Immature natural killer cell (primary cell): ENCODE data around the gene SYT5. TPM values are rescaled to one million over a fixed set of nuclear protein-coding genes. Genes with fewer than 3 reads are reported as not detected.
"Not testable (repeated sequence)": the region's sequence is repeated elsewhere in the genome, so short reads cannot be mapped to it uniquely, and the experiment has no call there.

ENCODE experiments used
- DNase-seq, 3 donors: peaks; one replicate each; pipeline ENCODE4 v3.0.0; 2022; ENCODE audit warnings: mixed read lengths in 1 of 3
- H3K27ac Mint-ChIP-seq, 6 donors: one replicate each; pipeline ENCODE4 v1.8.0; 2020; ENCODE audit warnings: mixed read lengths in 6 of 6, mild to moderate bottlenecking in 5 of 6, inconsistent platforms in 4 of 6, moderate library complexity in 3 of 6
- H3K27me3 Mint-ChIP-seq, 3 donors: one replicate each; pipeline ENCODE4 v1.8.0; 2020 to 2021; ENCODE audit warnings: low read depth in 3 of 3, mild to moderate bottlenecking in 3 of 3, mixed read lengths in 3 of 3, moderate library complexity in 3 of 3, inconsistent platforms in 1 of 3
- H3K36me3 Mint-ChIP-seq, 3 donors: one replicate each; pipeline ENCODE4 v1.8.0; 2020; ENCODE audit warnings: mixed read lengths in 3 of 3, inconsistent platforms in 2 of 3, mild to moderate bottlenecking in 2 of 3
- H3K4me1 Mint-ChIP-seq, 2 donors: one replicate each; pipeline ENCODE4 v1.8.0; 2020; ENCODE audit warnings: inconsistent platforms in 2 of 2, mild to moderate bottlenecking in 2 of 2, mixed read lengths in 2 of 2, moderate library complexity in 1 of 2
- H3K4me3 Mint-ChIP-seq, 5 donors: one replicate each; pipeline ENCODE4 v1.8.0; 2020; ENCODE audit warnings: mild to moderate bottlenecking in 5 of 5, mixed read lengths in 5 of 5, inconsistent platforms in 3 of 5, moderate library complexity in 3 of 5
- H3K9me3 Mint-ChIP-seq, 6 donors: one replicate each; pipeline ENCODE4 v1.8.0; 2020; ENCODE audit warnings: mild to moderate bottlenecking in 6 of 6, mixed read lengths in 6 of 6, inconsistent platforms in 4 of 6, moderate library complexity in 3 of 6
- polyA plus RNA-seq, 3 donors: library from polyadenylated mRNA; unstranded; fragments of 300-500 nt; fragmentation: Illumina TruSeq; gene quantifications; one replicate each; pipeline ENCODE4 v1.2.3, GENCODE V29; 2021

Gene SYT5
- polyA plus RNA-seq, 3 donors from 2014 or later = 0.55 to 0.96 TPM; not detected in 1

DNA sequence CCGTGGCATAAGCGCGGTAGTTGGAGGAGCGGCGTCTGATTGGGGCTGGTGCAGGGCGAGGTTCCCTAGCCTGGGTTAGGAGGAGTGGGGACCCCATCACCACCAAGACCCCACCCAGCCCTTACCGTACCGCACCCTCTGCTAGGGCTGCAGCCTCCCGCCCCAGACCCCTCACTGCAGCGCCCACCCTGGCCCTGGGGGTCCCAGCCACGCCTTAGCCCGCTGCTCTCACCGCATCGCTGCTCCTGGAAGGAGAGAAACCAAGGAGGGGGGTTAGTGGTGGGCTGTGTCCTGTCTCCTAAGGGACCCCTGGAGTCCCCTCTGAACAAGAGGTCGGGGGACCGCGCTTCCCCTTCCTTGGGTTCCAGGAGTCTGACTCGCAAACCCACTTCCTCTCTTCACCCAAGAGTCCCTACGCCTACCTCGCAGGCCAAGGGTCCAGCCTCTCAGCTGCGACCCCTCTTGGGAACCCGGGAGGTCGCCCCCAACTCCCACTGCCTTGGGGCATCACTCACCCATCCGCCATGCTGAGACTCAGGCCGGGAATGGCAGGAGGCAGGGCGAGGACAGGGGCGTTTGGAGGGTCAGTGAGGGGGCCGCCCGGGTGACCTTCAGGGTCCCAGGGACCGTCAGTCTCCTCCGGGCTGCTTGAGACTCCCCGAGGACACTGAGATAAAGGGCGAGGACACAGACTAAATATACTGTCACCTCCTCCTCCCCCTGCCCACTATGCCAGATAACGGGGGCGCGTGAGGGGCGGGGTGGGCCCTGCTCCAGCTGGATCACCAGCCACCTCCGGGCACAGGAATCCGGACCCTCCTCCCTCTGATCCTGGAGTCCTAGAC is 22.8 kb downstream of the SYT5 start, which contains the start of gene TNNI3:
Gene TNNI3 (minus strand): TSS at position 669 of the 845 bp plus-strand sequence. CDS start 143 bp downstream, at position 526.
- H3K9me3 Mint-ChIP-seq = peaks cover 0 to 2% (median 0%) of the 10 kb centered on the region in 6 donors
- peaks cover 6 to 10% (median 7%) of the 10 kb centered on the region in 3 donors for H3K27me3 Mint-ChIP-seq
- H3K4me3 Mint-ChIP-seq = peak within 1 kb of the TSS in 4 of 5 donors; percentile 26 to 33 (median 31)
- peaks cover 18 to 22% of the 10 kb centered on the region in 2 donors for H3K4me1 Mint-ChIP-seq
- H3K36me3 Mint-ChIP-seq = no peaks in the 10 kb centered on the region
- no peak within 1 kb of the TSS for H3K27ac Mint-ChIP-seq
- DNase-seq = no peak

DNA sequence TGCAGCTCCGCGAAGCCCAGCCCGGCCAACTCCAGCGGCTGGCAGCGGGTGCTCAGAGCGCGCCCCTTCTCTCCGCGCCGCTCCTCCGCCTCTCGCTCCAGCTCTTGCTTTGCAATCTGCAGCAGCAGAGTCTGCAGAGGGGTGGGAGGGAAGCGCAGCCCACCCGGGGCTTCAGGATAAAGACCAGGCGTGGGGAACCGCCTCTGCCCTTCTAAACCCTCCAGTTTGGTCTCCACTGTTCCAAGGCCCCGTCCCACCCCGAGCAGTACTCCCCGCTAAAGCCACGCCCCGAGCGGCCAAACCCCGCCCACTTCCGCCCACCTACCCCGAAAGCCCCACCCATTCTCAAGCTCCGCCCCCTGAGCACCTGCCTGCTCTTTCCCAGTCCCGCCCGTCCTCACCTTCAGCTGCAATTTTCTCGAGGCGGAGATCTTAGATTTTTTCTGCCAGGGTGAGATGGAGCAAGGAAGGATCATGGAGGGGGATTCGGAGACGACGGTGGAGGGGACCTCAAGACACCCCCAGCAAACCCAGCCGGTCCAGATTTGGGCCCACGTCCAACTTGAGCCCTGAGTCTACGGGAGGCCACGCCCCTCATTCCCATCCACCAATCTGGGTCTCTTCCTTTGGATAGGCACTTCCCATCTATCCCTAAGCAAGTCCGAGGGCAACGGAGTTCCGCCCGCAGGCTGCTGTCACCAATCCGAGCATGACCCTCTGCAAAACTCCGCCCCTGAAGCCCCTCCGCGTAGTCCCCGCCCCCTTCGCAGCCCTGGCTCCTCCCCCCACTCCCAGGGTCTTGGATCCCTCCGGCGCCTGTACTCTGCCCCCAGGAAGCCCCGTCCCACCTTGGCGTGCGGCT is 23.7 kb downstream of the SYT5 start:
- no peaks in the 10 kb centered on the region for H3K36me3 Mint-ChIP-seq
- peaks cover 0 to 7% (median 0%) of the 10 kb centered on the region in 6 donors for H3K9me3 Mint-ChIP-seq
- H3K27me3 Mint-ChIP-seq = peaks cover 6 to 14% (median 7%) of the 10 kb centered on the region in 3 donors
- H3K27ac Mint-ChIP-seq = no peak overlapping the region
- peaks cover 27 to 29% of the 10 kb centered on the region in 2 donors for H3K4me1 Mint-ChIP-seq
- peak overlapping the region; percentile 26 to 47 (median 32) for H3K4me3 Mint-ChIP-seq
- DNase-seq = peak in 1 of 3 donors; percentile 26

DNA sequence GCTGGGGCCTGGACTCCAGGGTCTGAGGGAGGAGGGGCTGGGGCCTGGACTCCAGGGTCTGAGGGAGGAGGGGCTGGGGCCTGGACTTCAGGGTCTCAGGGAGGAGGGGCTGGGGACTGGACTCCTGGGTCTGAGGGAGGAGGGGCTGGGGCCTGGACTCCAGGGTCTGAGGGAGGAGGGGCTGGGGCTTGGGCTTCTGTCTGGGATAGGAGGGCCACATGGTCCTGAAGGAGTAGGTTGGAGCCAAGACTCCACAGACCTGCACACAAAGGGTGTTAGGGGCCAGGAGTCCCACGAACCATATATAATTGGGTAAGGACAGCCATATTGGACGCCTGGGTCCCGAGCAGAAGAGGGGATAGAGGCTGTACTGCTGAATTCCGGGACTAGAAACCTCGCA is 24.3 kb downstream of the SYT5 start:
- not testable (repeated sequence) for H3K9me3 Mint-ChIP-seq, H3K4me3 Mint-ChIP-seq, H3K36me3 Mint-ChIP-seq, H3K27ac Mint-ChIP-seq, DNase-seq
- Mint-ChIP-seq H3K4me1 (peaks cover 28 to 29% of the 10 kb centered on the region in 2 donors), H3K27me3 (peaks cover 6 to 14% (median 7%) of the 10 kb centered on the region in 3 donors)

DNA sequence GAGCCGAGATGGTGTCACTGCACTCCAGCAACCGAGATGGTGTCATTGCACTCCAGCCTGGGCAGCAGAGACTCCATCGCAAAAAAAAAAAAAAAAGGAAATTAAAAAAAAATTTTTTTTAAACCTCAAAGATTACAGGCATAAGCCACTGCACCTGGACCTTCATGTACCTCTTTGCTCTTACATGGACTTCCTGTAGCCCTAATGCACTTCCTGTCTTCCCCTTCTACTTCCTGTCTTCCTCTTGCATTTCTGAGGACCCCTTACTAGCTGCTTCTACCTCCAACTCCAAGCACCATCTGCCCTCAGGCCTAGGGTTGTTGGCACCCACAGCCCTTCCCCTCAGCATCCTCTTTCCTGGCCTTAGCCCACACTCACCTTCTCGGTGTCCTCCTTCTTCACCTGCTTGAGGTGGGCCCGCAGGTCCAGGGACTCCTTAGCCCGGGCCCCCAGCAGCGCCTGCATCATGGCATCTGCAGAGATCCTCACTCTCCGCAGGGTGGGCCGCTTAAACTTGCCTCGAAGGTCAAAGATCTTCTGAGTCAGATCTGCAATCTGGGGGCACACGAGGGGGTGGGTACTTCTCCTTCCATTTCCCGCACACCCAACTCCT is 26.3 kb downstream of the SYT5 start:
- Mint-ChIP-seq H3K27me3 (peaks cover 5 to 19% (median 7%) of the 10 kb centered on the region in 3 donors), H3K9me3 (peaks cover 0 to 7% (median 0%) of the 10 kb centered on the region in 6 donors), H3K36me3 (no peaks in the 10 kb centered on the region), H3K4me1 (peaks cover 25 to 28% of the 10 kb centered on the region in 2 donors), H3K4me3 (no peak overlapping the region), H3K27ac (no peak overlapping the region)
- no peak for DNase-seq

DNA sequence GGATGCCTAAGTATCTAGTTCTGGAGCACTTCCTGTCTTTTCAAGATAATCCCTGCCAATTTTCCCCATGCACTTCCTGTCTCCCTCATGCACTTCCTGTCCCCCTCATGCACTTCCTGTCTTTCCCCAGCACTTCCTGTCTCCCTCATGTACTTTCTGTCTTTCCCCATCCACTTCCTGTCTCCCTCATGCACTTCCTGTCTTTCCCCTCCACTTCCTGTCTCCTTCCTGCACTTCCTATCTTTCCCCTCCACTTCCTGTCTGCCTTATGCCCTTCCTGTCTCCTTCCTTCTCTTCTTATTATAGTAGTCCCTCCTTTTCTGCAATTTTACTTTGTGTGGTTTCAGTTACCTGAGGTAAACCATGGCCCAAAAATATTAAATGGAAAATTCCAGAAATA is 28.1 kb downstream of the SYT5 start:
- peaks cover 24 to 28% of the 10 kb centered on the region in 2 donors for H3K4me1 Mint-ChIP-seq
- peaks cover 7 to 21% (median 14%) of the 10 kb centered on the region in 3 donors for H3K27me3 Mint-ChIP-seq
- no peak for DNase-seq
- peak overlapping the region in 1 of 5 donors; percentile 8 for H3K4me3 Mint-ChIP-seq
- peaks cover 0 to 7% (median 0%) of the 10 kb centered on the region in 6 donors for H3K9me3 Mint-ChIP-seq
- H3K27ac Mint-ChIP-seq = peak overlapping the region in 5 of 6 donors; percentile 26 to 83 (median 77)
- H3K36me3 Mint-ChIP-seq = no peaks in the 10 kb centered on the region

DNA sequence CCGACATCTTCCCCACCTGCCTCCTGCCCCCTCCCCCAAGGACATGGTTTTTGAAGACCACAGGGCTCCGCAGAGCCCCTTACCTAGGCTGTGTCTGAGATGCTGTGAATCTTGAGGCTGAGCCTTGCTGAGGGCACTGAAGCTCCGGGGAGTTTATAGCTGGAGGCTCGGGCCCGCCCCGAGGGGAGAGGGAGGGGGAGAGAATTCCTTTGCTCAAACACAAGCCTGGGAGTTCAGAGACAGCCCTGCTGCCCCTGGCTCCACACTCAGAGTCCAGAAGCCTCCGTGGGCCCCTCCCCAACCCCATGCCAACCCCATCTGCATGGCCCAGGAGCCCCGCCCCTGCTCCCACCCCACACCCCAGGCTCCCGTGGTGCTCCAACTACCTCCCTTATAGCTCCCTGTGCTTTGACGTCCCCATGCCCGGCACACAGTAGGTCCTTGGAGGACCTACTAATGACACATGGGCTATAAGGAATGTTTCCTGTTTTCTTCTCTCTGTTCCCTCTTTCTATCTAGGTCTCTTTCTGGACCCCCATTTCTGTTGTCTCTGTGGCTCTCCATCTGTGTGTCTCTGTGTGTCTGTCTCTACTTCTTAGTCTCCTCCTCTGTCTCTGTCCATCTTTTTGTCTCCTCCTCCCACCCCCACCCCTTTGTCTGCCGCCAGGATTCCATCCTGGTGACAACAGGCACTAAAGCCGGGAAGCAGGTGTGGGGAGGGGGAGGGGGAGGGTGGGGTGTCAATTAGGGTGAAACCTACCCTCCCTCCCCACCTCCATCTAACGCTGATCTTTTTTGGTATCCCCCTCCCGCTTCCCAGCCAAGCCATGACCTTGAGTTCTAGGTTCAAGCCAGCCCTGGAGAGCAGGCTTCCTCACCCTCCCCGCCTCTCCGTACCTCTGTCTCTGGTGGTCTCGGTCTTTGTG is 30.7 kb downstream of the SYT5 start, which contains the start of gene TNNT1:
Gene TNNT1 (minus strand): TSS at position 129 of the 926 bp plus-strand sequence. CDS start 2,049 bp downstream, outside the sequence.
- Mint-ChIP-seq H3K4me1 (peaks cover 17 to 18% of the 10 kb centered on the region in 2 donors), H3K9me3 (peaks cover 0 to 7% (median 0%) of the 10 kb centered on the region in 6 donors), H3K27ac (no peak within 1 kb of the TSS), H3K36me3 (peaks cover 0 to 4% (median 0%) of the 10 kb centered on the region in 3 donors), H3K27me3 (peaks cover 8 to 31% (median 21%) of the 10 kb centered on the region in 3 donors), H3K4me3 (no peak within 1 kb of the TSS)
- no peak for DNase-seq

DNA sequence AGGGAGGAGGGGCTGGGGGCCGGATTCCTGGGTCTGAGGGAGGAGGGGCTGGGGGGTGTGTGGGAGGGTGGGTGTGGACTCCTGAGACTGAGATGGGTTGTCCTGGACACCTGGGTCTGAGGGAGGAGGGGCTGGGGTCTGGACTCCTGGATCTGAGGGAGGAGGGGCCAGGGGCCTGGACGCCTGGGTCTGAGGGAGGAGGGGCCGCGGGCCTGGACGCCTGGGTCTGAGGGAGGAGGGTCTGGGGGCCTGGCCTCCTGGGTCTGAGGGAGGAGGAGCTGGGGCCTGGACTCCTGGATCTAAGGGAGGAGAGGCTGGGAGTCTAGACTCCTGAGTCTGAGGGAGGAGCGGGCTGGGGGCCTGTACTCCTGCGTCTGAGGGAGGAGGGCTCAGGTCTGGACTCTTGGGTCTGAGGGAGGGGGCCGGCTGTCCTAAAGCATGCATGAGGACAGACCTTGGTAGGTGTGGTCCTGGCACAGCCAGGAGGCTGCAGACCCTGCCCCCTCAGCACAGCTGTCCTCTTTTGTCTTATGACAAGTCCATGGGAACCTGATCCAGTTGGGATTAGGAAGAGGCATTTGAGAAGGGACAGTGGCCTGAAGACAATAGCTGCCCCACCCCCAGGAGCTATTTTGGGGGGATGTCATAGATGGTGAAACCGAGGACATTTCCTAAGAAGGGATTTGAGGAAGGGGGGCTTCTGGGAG is 32.4 kb downstream of the SYT5 start:
- Mint-ChIP-seq H3K27me3 (peaks cover 13 to 34% (median 25%) of the 10 kb centered on the region in 3 donors), H3K9me3 (peaks cover 0 to 7% (median 0%) of the 10 kb centered on the region in 6 donors), H3K27ac (no peak overlapping the region), H3K4me1 (peaks cover 7 to 11% of the 10 kb centered on the region in 2 donors), H3K4me3 (no peak overlapping the region), H3K36me3 (peaks cover 0 to 4% (median 0%) of the 10 kb centered on the region in 3 donors)
- DNase-seq = no peak

DNA sequence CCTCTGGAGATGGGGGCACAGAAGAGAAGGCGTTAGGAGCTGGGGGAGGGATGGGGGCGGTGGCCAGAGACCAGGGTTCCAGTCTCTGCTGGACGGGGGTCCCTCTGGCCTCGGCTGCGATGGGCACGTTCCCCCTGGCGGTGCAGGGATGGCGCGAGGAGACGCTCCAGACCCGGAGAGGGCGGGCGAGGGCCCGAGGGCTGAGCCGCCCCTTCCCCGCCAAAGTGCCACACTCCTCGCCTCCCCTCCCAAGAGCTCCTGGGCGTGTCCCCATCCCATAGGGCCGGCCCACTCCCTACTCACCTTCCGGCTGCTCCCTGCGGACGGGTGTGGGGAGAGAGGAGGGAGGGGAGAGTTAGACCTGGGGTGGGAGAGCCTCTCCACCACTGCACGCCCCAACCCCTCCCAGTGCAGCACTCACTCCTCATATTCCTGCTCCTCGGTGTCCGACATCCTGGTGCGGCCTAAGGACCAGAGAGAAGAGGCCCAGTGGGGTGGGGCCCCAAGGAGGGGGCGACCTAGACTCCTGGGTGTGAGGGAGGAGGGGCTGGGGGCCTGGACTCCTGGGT is 33.3 kb downstream of the SYT5 start:
- Mint-ChIP-seq H3K4me3 (no peak overlapping the region), H3K27ac (no peak overlapping the region), H3K27me3 (peaks cover 13 to 36% (median 30%) of the 10 kb centered on the region in 3 donors), H3K9me3 (peaks cover 0 to 2% (median 0%) of the 10 kb centered on the region in 6 donors), H3K4me1 (peaks cover 1 to 5% of the 10 kb centered on the region in 2 donors), H3K36me3 (peaks cover 0 to 4% (median 0%) of the 10 kb centered on the region in 3 donors)
- no peak for DNase-seq

DNA sequence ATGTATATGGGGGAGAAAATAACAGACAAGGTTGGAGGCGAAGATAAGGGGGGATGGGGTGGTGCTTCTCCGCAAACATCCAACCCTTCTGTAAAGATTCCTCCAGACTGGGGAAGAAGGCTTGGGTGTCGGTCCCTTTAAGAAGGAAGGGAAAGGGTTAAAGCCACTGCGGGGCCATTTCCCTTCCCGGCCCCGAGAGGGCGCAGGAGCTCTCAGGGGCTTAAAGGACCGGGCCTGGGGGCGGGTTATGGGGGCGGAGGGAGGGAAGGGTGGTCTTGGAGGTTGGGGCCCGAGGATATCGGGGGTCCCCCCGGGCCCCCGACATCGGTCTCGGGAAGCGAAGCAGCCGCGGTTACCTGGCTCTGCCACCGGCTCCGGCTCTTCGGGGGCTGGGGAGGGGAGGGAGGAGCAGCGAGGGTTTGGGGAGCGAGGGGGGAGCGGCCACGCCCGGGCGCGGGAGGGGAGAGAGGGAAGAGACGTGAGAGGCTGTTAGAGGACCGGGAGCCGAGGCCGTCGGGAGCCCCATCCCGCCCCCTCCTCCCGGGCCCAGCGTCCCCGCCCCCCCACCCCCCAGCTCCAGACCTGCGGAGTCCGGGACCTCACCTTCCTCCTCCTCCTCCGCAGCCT is 33.9 kb downstream of the SYT5 start:
- Mint-ChIP-seq H3K4me1 (peaks cover 0 to under 1% of the 10 kb centered on the region in 2 donors), H3K27ac (no peak overlapping the region), H3K9me3 (no peaks in the 10 kb centered on the region), H3K4me3 (no peak overlapping the region), H3K27me3 (peaks cover 14 to 36% (median 36%) of the 10 kb centered on the region in 3 donors), H3K36me3 (peaks cover 0 to 4% (median 0%) of the 10 kb centered on the region in 3 donors)
- no peak for DNase-seq

DNA sequence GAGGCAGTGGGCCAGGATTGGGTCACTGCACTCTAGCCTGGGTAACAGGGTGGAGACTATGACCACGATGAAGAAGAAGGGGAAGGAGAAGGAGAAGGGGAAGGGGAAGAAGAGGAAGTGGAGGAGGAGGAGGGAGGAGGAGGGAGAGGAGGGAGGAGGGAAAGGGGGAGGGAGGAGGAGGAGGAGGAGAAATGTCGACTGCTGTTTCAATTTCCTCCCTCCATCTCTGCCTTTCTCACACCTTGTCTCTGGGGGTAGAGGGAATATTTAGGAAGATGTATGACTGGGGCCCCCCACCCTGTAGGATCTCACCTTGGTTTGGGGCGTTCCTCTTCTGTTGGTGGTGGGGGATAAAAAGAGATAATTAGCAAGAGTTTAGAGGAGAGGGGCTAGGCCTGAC is 34.9 kb downstream of the SYT5 start:
- Mint-ChIP-seq H3K9me3 (no peaks in the 10 kb centered on the region), H3K4me1 (peaks cover 0 to 2% of the 10 kb centered on the region in 2 donors), H3K27me3 (peaks cover 19 to 37% (median 36%) of the 10 kb centered on the region in 3 donors), H3K27ac (no peak overlapping the region), H3K4me3 (no peak overlapping the region), H3K36me3 (peaks cover 0 to 4% (median 0%) of the 10 kb centered on the region in 3 donors)
- no peak for DNase-seq

DNA sequence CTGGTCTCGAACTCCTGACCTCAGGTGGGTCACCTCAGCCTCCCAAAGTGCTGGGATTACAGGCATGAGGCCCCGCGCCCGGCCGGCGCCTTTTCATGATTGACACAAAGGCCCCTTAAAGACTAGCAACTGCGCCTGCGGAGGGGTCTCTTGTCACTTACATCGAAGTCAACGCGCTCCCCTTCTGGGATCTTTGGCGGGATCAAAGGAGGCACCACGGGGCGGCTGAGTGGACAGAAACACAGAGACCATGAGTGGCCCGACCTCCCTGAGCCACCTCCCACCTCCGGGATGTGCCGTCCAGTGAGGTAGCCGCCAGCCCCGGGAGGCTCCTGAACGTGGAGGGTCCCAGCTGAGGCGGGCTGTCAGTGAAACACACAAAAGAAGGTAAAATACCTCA is 38.4 kb downstream of the SYT5 start:
- DNase-seq = no peak
- Mint-ChIP-seq H3K4me3 (no peak overlapping the region), H3K4me1 (peaks cover 0 to 2% of the 10 kb centered on the region in 2 donors), H3K27me3 (peaks cover 20 to 31% (median 30%) of the 10 kb centered on the region in 3 donors), H3K9me3 (peaks cover 0 to 1% (median 0%) of the 10 kb centered on the region in 6 donors), H3K27ac (no peak overlapping the region), H3K36me3 (peaks cover 0 to 4% (median 0%) of the 10 kb centered on the region in 3 donors)
